HS-27A (cell line): ENCODE data around the gene C1QL2.

Source experiments
- DNase-seq: peaks from one replicate; pipeline ENCODE4 v3.0.0-alpha.2; 2012; ENCODE audit warnings: low read depth, missing footprints

C1QL2 gene

DNA sequence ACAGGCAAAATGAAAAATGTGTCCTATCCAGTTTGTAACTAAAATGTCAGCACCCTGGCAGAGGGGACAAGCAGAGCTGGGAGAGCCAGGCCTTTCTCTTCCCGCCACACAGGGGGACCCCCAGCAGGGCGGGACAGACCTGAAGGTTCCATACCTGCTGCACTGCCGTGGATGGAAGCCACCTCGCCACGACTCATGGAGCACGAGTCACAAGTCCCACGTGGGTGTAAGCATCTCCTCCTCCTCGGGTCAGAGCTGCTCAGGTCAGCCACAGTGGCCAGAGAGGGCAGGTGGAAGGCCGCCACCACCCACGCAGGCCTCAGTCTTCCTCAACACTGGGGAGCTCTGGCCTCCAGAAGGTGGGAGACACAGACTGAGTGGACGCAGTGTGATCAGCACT is 21.0 kb downstream of the C1QL2 start:
- no peak for DNase-seq

DNA sequence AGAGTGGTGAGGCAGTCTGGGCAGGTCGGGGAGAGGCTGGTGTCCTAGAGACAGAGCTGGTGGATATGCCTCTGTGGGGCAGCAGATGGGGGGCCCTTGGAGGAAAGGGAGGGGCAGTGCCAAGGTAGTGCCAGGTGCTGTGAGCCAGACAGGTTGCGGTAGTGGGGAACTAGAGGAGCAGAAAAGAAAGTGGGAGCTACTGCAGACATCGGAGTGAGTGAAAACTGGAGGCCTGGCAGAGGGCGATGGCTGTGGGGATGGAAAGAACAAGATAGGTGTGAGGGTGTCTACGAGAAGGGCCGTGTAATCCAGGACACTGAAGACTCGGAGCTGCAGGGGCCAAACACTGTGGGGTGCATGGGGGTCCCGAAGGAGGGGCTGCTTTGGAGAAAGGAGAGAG is 21.7 kb downstream of the C1QL2 start:
- DNase-seq: no peak

DNA sequence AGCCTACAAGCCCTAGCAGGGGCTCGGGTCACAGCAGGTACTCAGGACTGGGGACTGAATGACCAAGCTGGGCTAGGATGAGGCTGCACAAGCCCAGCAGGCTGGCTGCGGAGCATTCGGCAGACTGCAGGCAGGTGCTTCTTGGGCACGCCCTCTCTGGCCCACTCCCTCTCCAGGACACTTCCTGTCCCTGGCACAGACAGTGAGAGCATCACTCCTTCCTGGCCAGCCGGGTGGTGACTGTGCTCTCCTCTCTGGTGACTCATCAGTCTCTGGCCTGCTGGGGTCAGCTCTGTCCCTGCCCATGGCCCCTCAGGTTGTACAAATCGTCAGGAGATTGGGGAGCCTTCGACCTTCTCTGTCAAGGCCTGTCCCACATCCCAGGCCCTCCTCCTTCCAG is 22.5 kb downstream of the C1QL2 start:
- DNase-seq: no peak

DNA sequence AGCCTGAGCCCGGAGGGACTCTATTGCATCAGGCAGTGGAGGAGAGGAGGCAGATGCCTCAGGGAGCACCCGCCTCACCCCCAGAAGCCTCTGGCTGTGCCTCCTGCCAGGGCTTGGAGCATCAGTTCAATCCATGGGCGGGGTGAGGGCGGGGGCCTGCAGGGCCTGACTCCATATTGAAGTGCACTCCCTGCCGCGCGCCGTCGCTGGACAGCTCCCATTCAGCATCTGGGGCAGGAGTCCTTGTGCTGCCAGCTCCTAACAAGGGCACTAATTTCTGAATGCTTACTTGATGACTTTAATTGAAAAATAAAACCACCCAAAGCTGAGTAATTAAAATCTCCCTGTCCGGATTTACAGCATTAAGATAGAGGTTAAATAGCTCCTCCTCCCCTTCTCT is 23.8 kb downstream of the C1QL2 start:
- DNase-seq: no peak

DNA sequence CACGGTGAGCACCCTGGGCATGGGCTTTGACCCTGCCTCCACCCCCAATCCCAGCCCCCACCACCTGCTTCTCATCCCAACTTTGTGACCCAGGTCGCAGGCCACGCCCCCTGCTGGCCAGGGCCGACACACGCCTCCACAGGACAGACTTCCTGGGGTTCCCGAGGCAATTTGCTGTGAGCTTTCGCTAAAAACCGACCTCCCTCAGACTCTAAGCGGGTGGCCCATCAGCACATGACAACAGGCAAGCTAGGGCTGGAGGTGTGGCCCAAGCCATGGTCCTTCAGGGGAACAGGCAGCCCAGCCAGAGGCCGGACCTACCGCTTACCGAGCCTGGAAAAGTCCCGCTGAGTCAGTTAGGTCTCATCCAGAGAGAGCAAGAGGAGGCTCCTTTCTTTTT is 31.9 kb downstream of the C1QL2 start:
- DNase-seq: no peak

DNA sequence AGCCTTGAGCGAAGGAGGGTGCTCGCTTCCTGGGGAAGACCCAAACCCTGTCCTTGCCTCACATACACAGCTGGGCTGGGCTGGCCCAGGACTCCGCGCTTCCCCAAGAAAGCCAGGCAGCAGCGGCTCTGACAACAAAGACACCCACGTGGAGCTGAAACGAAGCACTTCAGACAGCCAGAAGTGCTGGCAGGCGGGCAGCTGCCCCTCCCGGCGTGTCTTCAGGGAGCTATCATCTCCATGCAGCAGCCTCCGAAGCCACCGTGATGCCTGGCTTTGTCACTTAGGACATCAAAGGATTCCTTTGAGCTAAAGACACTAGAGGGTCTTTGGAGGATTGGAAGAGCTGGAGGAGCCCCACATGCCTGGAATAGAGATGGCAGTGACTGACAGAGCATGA is 35.2 kb downstream of the C1QL2 start:
- DNase-seq: no peak

DNA sequence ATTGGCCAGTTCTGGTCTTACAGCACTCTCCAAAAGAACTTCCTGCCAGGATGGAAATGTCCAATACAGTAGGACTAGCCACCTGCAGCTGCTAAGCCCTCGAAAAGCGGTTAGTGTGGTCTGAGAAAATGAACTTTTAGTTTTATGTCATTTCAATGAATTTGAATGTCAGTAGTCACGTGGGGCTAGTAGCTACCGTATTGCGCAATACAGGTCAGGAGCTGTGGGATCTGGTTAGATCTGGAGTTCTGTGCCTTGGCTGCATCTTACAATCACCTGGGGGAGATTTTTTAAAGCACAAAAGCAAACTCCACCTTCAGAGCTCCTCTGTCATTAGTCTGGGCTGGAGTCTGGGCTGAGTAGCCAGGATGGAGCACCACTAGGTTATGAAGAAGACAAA is 35.9 kb downstream of the C1QL2 start:
- DNase-seq: no peak

DNA sequence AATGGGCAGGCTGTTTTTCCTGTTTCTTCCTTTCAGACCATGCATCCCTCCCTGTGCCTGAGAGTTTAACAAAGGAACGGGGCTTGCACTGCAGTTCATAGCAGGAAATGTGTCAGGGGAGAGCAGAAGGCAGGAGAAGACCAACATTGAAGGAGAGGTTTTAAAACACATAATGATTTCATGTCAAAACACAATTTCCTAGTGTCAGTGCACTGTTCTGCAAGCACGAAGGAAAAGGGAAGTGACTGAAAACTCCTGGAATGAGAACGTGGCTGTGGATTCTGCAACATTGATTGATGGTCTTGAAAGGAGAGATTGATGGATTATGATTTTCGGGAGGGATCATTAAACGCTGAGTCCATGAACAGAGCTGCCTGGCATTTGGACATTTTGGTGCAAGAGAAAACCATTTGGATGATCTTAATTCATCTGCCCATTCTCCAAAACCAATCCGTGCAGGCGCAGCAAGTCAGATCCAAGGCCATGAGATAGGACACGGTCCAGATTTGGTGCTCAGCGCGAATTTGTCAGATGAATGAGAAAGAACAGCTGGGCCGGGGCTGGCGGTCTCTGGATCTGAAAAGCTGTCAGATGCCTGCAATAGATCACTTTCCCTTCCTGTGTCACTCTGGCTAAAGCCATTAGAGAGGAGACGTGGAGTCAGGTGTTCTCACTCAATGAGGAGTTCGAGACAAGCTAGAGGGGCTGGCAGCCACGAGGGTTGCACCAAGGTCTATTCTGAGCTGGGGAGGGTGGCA is 38.4 kb downstream of the C1QL2 start:
- DNase-seq: no peak

DNA sequence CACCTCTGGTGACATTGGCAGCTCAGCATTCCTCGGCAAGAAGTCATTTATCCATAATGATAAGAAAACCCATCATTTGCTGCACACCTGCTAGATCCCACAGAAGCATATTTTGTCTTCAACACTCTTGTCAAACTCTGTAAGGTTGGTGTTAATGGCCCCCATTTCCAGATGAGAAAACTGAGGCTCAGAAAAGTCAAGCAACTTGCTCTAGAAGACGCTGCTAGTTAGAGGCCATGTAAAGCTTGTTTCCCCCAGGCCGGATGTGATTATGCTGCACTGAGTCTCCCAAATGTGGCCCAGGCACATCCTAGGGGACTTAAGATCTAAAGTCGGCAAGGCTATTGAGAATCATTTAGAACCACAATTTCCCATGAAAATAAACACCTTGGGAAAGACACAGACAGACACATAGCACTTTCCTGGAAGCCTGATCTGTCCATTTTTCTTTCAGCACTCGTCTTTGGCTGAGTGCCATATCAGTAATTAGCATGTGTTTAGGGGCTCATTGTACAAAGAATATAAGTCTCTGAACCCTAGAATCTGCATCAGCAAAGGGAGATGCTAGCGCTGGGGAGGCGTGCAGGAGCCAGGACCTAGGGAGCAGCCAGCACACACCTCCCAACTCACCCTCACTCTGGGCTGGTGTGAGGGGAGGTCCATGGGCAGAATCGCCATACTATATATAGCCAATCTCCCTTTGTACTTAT is 39.3 kb downstream of the C1QL2 start:
- DNase-seq: no peak

DNA sequence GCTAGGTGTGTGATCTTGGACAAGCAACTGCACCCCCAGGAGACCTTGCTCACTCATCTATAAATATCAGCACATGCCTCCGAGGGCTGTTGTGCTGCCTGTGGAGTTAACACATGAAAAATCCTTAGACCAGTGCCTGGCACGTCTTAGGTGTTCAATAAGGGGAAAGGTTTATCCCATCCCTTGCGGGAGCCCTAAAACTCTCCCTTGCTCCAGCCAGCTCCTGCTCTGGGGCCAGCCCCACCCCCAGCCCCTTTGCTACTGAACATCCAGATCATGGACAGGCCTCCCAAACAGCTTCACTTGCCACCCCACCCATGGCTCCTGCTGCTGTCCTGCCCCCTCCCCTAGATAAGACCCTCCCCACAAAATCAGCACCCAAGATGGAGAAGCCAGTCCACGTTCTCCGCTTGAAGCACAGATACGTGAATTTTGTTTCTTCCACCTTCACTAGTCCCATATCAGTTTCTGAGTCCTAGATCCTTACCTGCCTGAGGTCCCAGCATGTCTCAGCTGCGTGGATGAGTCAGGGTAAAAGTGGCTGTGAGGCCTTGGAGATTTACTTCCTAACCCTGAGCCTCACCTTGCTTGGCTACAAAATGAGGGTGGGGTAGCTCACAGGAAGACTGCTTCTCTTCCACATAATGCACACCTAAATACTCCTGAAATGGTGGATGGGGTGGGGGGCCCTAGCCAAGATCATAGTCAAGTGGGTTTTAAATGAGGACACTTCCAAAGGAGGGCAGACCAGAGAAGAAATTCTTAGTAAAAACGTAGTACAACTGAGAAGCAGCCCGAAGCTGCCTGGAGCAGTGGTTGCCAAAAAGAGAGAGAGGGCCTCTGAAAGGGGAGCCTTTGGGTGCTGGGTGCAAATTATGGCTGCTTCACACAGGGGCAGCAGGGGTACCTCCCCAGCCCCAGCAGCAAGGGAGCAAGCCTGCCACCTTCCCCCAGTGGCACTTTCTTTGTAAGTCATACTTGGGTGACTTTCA is 40.4 kb downstream of the C1QL2 start:
- no peak for DNase-seq

DNA sequence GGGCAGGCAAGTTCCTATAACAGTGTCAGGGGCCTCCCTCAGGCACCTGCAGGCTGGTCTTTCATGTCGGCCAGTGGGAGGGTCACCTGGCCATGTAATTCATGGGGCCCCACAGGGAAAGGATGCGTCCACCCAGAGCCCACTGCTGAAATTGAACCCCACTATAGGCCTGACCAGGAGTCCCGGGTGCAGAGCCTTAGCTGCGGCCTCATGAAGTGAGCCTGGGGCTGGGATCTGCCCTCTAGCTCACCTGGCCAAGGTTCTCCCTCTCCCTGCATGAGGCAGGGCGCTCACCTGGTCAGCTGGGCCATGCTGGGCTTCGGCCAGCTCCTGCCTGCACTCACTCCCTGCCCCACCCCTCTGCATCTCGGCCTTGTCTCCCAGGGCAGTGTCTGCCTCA is 41.1 kb downstream of the C1QL2 start:
- no peak for DNase-seq

DNA sequence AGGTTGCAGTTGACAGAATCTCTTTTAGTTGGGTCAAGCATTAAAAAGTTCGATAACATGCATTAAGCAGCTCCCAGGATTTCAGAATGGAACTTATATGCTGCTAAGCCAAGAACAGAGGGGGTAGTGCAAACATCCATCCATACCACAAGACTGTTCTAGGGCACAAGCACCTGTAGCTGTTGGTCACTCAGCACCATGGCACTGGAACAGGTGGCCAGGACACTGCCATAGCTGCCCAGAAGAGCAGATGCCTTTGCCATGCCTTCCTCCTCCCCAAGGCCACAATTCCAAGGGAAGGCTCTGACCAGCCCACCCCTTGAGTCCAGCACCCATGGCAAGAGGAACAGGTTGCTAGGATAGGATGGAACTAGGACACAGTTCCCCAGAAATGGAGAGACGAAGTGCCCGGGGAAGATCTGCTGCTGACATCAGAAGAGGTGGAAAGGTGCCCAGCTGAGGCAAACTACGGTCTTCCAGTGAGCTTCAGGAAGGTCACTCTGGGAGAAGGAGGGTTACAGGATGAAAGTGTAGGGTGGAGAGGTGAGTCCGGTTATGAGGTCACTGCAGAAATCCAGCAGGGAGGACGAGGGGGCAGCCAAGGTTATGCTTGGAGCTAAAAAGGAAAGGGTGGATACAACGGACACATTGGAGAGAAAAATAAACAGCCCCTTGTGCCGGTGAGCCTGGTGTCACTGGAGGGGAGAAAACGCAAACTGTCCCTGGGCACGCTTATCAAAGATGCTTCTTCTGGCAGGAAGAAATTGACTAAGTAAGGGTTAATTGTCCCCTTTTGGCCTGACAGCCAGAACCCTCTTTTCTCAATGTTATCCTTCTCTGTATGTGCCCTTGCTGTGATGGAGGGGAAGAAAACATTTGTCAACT is 41.9 kb downstream of the C1QL2 start:
- DNase-seq: no peak

DNA sequence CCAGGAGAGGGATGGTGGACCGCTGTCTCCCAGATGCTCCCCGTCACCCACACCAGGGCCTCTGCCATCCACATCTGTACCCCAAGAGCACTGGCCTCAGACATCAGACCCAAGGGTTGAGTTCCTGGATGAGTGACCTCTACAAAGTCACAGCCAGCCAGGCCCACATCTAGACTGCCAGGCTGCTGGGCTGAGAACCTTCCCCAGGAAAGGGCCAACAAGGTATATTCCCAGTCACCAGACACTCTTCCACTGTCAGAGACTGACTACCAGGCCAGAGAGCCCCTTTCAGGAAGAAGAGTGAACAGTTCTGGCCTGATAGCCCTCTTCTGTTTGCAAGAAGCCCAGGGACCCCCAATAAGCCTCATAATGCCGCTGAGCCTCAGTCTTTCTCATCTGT is 44.3 kb downstream of the C1QL2 start:
- no peak for DNase-seq

DNA sequence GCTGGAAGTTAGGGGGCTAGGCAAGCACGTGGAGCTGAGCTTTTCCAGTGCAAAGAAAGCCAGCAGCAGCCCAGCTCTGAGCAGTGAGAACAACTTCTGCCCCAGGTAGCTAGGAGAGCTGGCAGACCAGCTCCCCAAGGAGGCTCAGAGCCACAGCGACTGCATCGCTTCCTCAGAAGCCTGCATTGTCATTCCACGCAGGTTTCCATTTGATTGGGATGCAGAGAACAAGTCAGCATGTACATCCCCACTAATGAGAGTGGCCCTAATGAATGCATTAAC is 45.1 kb downstream of the C1QL2 start:
- DNase-seq: no peak

DNA sequence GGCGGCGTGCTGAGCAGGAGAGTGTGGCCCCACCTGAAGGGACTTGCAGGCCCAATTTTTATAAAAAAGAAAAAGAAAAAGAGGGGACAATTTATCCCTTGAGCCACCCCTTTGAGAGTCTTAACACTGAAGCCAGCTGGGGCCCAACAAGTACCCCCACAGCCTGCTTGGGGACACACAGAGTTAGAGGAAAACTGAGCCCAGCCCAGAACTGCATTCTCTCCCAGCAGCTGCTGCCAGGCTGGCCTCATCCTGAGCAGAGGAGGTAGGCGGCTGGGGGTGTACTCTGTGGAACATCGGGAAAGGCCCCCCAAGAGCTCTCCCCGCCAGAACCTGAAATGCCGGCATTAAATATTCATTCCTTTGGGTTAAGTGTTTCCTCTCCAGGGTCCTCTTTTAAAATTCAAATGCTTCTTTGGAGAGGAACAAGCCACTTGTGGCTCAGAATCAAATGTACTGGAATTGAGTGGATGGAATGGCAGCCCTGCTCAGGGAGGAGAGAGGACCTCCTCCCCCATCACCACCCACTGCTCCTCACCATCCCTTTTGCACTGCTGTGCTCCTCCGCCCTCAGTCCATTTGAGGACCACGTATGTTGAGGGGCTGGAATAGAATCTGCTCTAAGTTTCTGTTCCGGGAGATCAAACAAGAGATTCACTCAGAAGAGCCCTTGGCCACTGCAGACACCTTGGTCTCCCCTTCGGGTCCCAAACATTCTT is 45.6 kb downstream of the C1QL2 start:
- no peak for DNase-seq

DNA sequence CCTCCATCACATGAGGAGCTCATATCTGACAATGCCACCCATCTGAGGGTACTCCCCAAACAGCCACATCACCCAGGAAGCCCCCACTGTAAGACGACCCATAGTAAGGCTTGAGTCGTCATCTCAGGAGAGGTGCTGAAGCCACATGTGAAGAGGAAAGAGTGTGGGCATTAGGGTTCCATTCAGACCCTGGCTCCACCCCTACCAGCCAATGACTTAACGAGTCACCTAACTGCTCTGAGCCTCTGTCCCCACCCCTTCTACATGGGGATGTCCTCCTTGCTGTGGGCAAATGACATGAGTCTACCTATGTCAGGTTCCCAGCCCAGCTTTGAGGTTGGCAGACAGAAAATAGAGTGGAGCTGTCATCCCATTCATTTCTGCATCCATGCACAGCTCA is 46.3 kb downstream of the C1QL2 start:
- DNase-seq: no peak

DNA sequence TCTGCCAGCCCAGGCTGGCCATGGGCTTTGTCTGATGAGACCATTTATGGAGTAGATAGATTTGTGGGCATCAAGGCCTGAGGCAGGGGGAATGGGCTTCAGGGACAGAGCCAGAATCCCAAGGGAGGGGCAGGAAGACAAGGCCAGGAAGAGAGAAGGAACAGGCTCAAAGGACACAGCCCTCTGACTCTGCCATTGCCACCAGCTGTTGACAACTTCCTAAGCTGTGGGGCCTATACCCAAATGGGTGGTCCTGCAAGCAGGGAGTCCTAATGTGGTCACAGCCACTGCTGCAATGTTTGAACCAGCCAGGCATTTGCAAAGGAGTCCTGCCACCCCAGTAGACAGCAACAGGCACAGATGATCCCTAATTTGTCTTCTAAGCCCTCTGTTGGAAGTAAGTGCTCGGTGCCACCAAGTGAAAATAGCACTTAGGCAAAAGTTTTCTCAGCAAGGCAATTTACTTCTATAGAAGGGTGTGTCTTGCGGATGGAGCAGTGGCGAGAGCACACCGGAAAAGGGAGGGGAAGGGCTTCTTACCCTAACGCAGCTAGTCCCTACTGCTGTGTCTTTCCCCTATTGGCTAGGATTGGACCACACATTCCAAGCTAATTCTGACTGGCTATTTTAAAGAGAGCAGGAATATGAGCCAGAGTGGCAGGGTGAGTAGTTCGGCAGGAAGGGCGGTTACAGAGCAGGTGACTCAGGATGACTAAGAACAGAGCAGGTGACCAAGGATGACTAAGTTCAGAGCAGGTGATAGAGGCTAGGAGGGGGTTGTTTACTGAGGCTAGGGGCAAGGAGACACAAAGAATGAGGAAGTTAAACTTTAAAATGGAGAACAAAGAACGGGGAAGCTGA is 47.2 kb downstream of the C1QL2 start:
- no peak for DNase-seq

DNA sequence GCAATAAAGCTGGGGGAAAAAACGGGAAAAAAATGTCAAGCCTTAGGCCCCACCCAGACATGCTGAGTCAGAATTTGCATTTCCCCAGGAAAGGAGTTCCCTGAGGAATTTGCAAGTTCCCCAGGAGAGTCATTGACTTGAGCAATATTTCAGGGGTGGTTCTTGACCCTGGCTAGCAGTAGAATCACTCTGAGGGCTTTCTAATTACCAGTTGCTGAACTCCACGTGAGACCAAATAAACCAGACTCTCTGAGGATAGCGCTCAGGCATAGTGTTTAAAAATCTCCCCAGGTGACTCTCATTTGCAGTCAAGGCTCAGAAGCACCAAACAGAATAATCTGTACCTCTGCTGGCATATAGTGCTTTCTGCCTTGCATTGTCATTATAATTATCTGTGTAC is 48.7 kb downstream of the C1QL2 start:
- DNase-seq: no peak

DNA sequence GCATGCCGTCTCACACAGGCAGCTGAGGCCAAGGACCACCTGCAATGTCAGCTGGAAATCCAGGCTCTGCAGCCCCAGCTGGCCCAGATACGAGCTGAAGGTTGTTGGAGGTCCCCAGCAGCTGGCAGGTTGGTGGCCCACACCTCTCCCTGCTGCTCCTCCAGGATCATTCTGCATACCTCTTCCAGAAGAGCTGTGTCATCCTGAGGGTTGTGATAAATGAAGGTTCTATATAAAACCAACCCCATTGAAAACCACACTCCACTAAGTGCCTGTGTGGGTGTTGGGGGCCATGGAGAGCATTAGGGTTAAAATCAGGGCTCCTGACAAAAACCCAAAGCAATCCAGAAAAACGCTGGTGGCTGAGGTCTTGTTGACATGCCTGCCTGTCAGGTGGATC is 50.4 kb downstream of the C1QL2 start:
- no peak for DNase-seq

DNA sequence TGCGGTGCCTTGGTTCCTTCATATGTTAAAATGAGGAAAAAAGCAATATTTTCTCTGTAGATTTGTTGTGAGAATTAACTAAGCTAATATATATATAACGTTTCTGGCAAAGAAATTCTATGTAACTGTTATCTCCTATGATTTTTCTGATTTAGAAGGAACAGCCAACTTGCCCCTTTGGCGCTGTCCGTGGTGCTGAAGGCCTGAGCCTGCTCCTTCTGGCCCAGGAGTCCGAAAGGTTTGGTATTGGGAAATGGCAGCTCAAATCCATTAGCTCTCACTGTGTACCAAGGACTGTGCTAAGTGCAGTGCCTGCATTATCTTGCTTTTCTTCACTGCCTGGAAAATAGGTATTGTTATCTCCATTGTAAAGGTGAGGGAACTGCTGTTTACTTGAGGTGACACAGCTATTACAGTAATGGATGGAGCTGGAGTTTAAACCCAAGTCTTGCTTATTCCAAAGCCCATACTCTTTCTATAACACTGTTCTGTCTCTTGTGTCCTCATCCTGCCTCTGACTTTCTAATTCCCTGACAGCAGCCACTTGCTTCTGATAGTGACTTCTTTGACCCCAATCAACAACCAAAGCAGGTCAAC is 52.2 kb downstream of the C1QL2 start:
- DNase-seq: peak; percentile 24
